8988T (cell line): ENCODE results near the gene KRT76.

Experiments used
- DNase-seq: peaks from one replicate; pipeline ENCODE4 v3.0.0; 2011

KRT76 gene

GRCh38 chr12:52812749-52813148, 35.6 kb upstream of the KRT76 start:
- no peak for DNase-seq

- no peak for DNase-seq
Observed at GRCh38 chr12:52812073-52812400, 34.9 kb upstream of the KRT76 start.

- no peak for DNase-seq
Observed at GRCh38 chr12:52811191-52812072, 34.3 kb upstream of the KRT76 start.

- no peak for DNase-seq
Observed at GRCh38 chr12:52810554-52810953, 33.4 kb upstream of the KRT76 start.

GRCh38 chr12:52809166-52809565, 32.0 kb upstream of the KRT76 start:
- DNase-seq = no peak

GRCh38 chr12:52808573-52809160, 31.5 kb upstream of the KRT76 start:
- no peak for DNase-seq

- DNase-seq = no peak
Observed at GRCh38 chr12:52807544-52808470, 30.7 kb upstream of the KRT76 start.

- DNase-seq = no peak
Observed at GRCh38 chr12:52806821-52807543, 29.8 kb upstream of the KRT76 start.

- no peak for DNase-seq
Observed at GRCh38 chr12:52806169-52806811, 29.1 kb upstream of the KRT76 start.

- no peak for DNase-seq
Observed at GRCh38 chr12:52805739-52806138, 28.6 kb upstream of the KRT76 start.

GRCh38 chr12:52805000-52805399, 27.9 kb upstream of the KRT76 start:
- no peak for DNase-seq

- no peak for DNase-seq
Observed at GRCh38 chr12:52802442-52802841, 25.3 kb upstream of the KRT76 start.

GRCh38 chr12:52801773-52802172, 24.6 kb upstream of the KRT76 start:
- DNase-seq = no peak

- no peak for DNase-seq
Observed at GRCh38 chr12:52800259-52800917, 23.2 kb upstream of the KRT76 start.

GRCh38 chr12:52799505-52800211, 22.5 kb upstream of the KRT76 start:
- DNase-seq = no peak

- no peak for DNase-seq
Observed at GRCh38 chr12:52798671-52799504, 21.7 kb upstream of the KRT76 start.

GRCh38 chr12:52798003-52798670, 21.0 kb upstream of the KRT76 start:
- no peak for DNase-seq

- DNase-seq = no peak
Observed at GRCh38 chr12:52797529-52797894, 20.4 kb upstream of the KRT76 start.

- no peak for DNase-seq
Observed at GRCh38 chr12:52796839-52797528, 19.8 kb upstream of the KRT76 start.
